Kidney capillary endothelial cell (primary cell): ENCODE measurements around the gene MED25.

Experiments
- DNase-seq: peaks from one replicate; pipeline ENCODE4 v3.0.0-alpha.2; 2018; ENCODE audit warnings: low spot score

MED25 gene

DNA sequence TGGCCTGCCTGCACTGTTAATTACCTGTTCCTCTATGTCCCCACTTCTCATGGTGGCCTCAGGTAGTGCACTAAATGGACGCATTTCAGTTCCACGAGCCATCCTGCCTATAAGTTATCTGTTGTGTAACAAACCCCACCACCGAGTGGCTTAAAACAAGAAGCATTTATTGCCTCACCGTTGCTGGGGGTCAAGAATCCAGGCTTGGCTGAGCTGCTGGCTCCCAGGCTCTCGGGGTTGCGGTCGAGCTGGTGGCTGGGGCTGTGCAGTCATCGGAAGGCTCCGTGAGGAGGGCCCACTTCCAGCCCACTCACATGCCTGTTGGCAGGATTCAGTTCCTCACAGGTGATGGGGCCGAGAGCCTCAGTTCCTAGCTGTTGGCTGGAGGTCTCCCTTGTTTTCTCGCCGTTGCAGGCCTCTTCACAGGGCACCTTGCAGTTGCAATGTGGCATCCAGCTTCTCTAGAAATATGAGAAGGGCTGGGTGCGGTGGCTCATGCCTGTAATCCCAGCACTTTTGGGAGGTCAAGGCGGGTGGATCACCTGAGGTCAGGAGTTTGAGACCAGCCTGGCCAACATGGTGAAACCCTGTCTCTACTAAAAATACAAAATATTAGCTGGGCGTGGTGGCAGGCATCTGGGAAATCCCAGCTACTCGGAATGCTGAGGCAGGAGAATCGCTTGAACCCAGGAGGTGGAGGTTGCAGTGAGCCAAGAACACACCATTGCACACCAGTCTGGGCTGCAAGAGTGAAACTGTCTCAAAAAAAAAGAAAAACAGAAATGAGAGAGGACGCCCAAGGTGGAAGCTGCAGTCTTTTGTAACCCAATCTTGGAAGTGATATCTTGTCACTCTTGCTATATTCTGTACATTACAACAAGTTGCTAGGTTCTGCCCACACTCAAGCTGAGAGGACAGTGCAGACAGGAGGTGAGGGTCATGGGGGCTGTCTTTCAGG, 26.3 kb downstream of the MED25 start:
- no peak for DNase-seq

DNA sequence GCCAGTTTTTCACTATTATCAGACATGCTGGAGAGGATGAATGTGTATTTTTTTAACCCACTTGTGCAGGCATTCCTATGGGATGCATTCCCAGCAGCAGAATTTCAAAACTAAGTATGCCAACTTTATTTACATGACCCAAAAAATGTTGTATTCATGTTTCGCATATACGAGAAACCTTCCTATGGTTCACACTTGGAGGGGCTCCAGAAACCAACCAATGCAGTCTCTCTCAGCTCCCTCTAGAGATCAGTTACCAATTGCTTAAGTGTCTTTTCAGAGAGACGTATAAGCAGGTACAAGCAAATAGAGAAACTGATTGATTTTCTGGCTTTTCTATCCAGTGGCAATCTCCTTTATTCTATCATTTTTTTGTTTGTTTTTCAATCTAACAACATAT, 27.3 kb downstream of the MED25 start:
- no peak for DNase-seq

DNA sequence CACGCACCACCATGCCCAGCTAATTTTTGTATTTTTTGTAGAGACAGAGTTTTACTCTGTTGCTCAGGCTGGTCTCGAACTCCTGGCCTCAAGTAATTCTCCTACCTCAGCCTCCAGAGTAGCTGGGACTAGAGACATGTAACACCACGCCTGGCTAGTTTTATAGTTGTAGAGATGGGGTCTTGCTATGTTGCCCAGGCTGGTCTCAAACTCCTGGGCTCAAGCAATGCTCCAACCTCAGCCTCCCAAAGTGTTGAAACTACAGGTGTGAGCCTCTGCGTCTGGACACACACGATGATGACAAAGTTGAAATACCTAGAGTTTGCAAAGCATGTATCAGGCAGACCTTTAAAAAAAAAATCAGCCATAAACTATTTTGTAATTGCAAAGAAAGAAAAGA, 28.3 kb downstream of the MED25 start:
- no peak for DNase-seq

- DNase-seq: no peak
These were observed 29.9 kb downstream of the MED25 start for GRCh38 chr19:49847731-49848696.

DNA sequence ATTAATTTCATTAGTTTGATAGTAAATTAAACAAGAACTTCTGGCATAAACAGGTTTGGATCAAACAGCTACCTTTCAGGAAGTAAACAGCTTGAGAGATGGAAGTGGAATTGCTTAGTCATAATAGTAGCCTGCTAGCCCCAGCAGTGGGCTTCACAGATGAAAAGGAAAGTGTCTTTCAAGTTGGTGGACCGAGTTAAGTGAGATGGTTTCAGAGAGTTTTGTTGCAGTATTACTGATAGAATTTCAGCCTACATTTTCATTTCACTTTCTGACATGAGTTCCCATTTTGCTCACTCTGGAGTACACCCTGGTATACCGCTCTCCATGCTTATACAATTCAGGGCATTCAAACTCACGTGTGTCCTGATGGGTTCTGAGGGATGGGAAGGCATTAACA, 30.8 kb downstream of the MED25 start:
- no peak for DNase-seq

DNA sequence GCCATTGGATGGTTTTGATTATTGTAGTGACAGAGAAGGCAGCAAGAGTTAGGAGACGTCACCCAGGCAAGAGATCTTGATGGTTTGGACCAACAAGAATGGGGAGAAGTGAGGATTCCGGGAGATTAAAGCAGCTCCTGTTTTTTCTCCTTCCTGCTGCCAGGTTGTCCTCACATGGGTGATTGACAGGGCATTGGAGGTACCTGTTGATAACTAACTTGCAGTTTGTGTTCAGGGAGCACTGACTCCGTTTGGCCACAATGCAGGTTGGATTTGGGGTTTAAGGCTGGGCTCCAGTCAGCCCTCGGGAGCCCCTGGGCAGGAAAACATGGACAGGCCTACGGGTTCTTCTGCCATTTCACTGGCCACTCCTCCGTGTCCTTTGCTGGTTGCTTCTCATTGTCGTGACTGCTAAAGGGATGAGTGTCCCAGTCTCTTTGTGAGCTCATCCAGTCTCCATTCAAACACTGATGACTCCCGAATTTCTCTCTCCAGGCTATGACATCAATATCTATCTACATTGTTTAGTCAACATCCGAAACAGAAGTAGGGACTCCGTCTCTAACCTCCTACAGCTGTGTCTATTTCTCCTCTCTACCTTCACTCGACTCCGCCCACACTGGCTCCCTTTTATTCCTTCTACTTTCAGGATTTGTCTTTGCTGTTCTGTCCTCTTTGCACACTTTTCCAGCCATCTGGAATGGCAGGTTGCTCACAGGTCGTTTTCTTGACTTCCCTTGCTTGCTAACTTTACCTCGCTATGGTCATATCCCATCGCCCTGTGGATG, 31.5 kb downstream of the MED25 start:
- DNase-seq: no peak

GRCh38 chr19:49850221-49850486, 32.1 kb downstream of the MED25 start:
- DNase-seq: no peak

DNA sequence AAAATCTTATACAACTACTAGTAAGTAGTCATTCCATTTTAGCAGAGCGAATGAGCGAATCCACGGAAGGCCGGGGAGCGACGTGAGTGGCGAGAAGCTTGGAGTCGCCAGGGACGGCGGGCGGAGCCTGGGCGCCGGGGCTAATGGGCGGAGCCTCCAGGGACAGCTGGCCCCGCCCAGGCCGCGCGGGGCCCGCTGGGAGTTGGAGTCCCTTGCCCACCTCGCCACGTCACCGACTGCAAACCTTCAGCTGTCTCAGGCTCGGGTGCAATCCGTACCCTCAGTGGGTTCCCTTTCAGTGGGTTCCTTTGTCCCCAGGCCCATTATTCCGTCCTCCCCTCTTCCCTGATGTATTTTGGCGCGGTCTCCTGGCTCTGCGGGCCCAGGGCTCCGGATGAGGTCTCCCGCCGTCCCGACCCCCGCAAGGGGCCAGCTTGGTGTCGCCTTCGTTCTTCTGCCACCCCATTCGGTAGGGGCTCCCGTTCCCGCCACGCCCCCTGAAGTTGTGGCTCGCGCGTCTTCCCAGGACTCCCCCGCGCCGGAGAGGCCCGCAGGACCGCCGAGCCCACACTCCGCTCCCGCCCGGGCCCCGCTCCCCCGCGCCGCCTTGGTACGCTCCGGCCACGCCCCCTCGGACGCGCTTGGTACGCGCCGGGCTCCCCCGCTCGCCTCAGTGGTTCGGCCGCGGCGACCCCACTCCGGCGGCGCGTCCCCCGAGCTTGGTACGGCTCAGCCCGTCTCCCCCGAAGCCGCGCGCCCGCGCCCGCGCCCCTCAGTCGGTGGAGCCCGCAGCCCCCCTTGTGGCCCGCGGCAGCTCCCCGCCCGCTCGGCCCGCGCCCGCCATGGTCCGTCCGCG, 32.6 kb downstream of the MED25 start, which contains the start of gene PTOV1:
TSS of gene PTOV1 (plus strand) at position 673 of the 856 bp plus-strand sequence.
- DNase-seq: peak; percentile 89

DNA sequence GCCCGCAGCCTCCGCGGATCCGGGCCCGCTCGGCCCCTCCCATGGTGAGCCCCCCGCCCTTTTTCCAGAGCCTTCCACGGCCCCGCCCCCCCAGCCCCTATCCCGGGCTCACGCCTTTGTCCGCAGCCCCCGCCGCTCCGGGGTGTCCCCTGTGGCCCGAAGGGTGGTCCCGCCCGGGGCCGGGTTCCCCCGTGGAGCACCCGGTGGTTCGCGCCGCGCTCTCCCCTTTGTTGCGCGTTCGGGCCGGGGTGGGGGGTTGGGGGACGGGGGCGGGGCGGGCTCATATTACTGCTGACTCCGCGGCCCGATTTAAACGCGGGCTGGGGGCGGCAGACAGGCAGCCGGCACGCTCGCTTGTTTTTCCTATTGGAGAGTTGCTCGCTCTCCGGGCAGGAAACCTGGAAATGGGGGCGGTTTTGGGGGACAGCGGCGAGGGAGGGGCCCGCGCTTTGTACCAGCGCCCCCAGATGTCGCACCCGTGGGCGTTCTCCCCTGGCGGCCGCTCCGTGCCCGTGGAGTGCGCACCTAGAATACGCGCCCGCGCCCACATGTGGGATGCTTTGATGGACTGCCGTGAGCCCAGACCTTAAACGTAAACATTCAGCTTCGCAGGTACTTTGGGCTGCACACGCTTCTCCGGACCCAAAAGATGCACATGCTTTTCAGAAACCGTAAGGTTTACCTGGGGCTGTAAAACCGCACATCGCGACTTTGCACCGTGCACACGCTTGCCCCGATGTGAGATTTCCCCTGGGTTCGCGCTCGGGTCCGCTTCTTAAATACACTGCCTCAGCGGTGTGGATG, 33.6 kb downstream of the MED25 start:
- DNase-seq: no peak

DNA sequence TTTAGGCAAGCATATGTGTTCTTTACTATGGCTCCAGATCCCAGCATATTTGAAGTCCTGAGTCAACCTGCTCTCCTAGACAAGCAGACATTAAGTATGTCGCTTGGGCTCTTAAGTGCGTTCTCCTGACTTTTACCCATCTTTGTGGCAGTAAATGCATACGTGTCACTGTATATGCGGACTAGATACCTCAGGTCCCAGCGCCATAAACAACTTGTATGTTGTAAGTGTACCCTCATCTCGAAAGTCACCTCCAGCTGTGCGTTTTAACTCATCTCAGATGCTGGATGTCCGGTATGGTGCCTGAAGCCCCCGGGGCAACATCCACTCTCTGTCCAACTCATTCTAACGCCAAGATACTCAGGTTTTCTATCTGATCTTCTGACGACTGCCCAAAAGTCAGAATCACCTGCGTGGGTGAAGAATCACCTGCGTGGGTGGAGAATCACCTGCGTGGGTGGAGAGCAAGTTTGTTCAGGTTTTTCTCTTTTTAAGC, 34.6 kb downstream of the MED25 start:
- no peak for DNase-seq

GRCh38 chr19:49853852-49854377, 35.8 kb downstream of the MED25 start:
- no peak for DNase-seq

DNA sequence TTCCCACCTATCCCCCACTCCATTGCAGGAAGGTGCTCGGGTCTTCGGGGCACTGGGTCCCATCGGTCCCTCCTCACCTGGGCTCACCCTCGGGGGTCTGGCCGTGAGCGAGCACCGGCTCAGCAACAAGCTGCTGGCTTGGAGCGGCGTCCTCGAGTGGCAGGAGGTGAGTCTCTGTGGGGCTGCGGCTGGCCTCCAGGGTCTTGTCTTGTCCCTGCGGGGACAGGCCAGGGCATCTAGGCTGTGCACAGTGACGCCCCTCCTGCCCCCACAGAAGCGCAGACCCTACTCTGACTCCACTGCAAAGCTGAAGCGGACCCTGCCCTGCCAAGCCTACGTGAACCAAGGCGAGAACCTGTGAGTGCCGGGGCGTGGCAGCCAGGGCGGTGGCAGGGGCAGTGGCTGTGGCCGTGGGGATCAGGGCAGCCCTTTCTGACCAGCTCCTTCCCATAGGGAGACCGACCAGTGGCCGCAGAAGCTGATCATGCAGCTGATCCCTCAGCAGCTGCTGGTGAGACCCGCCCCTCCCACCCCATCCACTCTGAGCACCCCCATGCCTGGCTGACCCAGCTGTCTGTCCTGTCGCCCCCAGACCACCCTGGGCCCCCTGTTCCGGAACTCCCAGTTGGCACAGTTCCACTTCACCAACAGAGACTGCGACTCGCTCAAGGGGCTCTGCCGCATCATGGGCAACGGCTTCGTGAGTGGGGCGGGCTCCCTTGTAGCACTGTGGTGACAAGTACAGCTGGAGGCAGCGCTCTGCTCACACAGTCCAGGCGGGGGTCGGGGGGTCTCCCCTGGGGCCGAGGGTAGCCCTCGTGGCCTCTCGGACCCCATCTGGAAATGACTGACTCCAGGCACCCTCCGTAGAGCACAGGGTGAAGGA, 36.5 kb downstream of the MED25 start:
- no peak for DNase-seq

GRCh38 chr19:49855277-49855675, 37.2 kb downstream of the MED25 start:
- no peak for DNase-seq

DNA sequence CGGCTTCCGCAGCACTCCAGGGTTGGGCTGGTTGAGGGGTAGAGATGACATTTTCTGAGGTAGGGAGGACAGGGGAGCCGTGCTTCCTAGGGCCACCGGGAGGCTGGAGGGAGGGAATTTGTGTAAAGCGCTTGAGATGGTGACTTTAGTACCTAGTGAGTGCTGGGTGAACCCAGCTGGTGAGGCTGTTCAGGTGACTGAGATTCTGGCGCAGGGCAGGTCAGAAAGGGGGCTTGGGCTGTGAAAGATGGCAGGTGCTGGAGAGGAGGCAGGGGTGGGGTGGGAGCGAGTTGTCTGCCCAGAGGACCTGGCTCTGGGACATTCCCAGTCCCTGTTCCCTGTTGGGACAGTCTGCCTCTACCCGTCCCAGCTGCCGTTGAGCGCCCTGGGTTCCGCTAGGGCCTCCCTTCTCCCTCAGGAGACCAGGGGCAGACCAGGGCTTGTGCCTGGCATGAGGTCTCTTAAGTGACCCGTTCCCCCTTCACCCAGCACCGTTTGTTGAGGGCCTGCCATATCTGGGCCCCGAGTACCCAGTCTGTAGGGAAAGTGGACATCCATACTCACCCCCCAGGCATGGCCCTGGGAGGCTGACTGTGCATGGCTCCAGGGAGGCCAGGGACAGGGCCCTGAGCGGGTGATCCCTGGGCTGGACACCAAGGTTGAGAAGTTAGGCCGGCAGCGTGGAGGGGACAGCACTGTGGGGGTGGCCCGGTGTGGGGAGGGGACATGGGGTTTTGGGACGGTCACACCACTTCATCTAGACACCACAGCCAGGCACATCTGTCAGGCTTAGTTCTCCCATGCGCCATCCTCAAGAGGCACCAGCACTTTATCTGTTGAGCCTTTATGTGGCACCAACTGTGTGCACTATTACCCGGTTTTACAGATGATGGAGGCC, 37.8 kb downstream of the MED25 start:
- no peak for DNase-seq

DNA sequence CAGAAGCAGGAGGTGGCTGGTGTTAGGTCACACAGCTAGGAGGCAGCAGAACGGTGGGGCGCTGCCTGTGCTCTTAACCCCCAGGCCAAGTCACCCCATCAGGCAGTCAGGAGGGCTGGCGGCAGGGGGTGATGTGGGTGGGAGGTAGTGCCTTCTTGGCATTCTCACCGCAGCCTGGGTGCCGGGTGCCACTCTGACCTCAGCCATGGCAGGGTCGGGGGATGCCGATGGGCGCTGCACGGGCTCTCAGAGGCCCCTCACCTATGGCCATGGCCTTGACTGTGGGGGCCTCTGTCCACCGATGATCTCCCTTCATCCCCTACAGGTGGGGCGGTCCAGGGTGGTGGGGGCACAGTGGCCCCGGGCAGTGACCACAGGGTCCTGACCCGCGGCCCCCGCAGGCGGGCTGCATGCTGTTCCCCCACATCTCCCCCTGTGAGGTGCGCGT, 38.5 kb downstream of the MED25 start:
- no peak for DNase-seq

GRCh38 chr19:49857061-49857837, 39.2 kb downstream of the MED25 start:
- DNase-seq: no peak

DNA sequence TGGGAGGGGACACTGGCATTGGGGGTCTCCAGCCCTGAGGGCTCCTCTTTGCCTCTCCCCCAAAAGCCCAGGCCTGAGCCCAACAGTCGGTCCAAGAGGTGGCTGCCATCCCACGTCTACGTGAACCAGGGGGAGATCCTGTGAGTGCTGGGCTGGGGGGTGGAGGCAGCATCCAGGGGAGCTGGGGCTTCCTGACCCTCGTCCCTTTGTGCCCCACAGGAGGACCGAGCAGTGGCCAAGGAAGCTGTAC, 39.7 kb downstream of the MED25 start:
- no peak for DNase-seq
